Mucosa of descending colon (tissue), 3 donors: ENCODE data around the gene LRP10. TPM values are rescaled to one million over a fixed set of nuclear protein-coding genes. Genes with fewer than 3 reads are reported as not detected.

ENCODE experiments used
- ATAC-seq: fragments of 200-7000 bp; cut with Tn5 transposase; one replicate; pipeline ENCODE4 v1.9.1; 2020; ENCODE audit warnings: mild to moderate bottlenecking, moderate library complexity
- DNase-seq, 3 donors: peaks; one replicate each; pipeline ENCODE4 v3.0.0-alpha.2; 2020
- H3K36me3 ChIP-seq: fragments of 200-600 bp; one replicate; pipeline ENCODE4 v1.8.0; 2021; ENCODE audit warnings: low read depth, mild to moderate bottlenecking
- H3K4me1 ChIP-seq: fragments of 200-600 bp; one replicate; pipeline ENCODE4 v1.8.0; 2021; ENCODE audit warnings: low read depth, mild to moderate bottlenecking
- H3K4me3 ChIP-seq: fragments of 200-600 bp; one replicate; pipeline ENCODE4 v1.8.0; 2021; ENCODE audit warnings: mild to moderate bottlenecking
- H3K9me3 ChIP-seq: fragments of 200-600 bp; one replicate; pipeline ENCODE4 v1.8.0; 2021; ENCODE audit warnings: mild to moderate bottlenecking
- CTCF ChIP-seq: fragments of 200-600 bp; IDR thresholded peaks from one replicate; pipeline ENCODE4 v1.8.0; 2022; ENCODE audit warnings: antibody characterized with exemption, mild to moderate bottlenecking
- intact Hi-C, 2 donors: fragments of 100-400 bp; cut with DNase I in 1 of 2; cut with micrococcal nuclease in 1 of 2; formaldehyde crosslinking; loops; one replicate each; pipeline versions ENCODE4 v1.11.0 to v1.11.1; 2022; cut with DNase I, micrococcal nuclease
- total RNA-seq, 3 donors: library from RNA; stranded (reverse); fragmentation: NEBNext Ultra II Directional in 2 of 3; extraction: Animal tissue kit (Norgen Biotek cat#: 25700) in 2 of 3; gene quantifications; one replicate each; pipeline versions ENCODE4 v1.2.1 to v1.2.4, GENCODE V29; 2021 to 2023
- donor health status: DM: no; HTN: no; CAD: no; lungs with moderate emphysema.
- donor health status: DM: no; HTN: no; CAD: no.
- donor health status: DM: no; HTN: yes; CAD: no.

The LRP10 gene
- total RNA-seq, 3 donors from 2014 or later: 218 to 276 (median 245) TPM

GRCh38 chr14:22861651-22862050, 9.9 kb upstream of the LRP10 start:
- Histone ChIP-seq H3K4me3 (no peak overlapping the region), H3K4me1 (peaks cover 3% of the 10 kb centered on the region), H3K36me3 (no peaks in the 10 kb centered on the region), H3K9me3 (no peaks in the 10 kb centered on the region)
- DNase-seq (no peak), ATAC-seq (no peak)
- intact Hi-C loops: no loop called here
- no peak for TF ChIP-seq CTCF

- TF ChIP-seq CTCF: no peak
- Histone ChIP-seq H3K4me1 (peaks cover 7% of the 10 kb centered on the region), H3K9me3 (no peaks in the 10 kb centered on the region), H3K36me3 (no peaks in the 10 kb centered on the region), H3K4me3 (no peak overlapping the region)
- ATAC-seq (no peak), DNase-seq (no peak)
- intact Hi-C loops: no loop called here
Measured at GRCh38 chr14:22864979-22865378, 6.6 kb upstream of the LRP10 start.

- Histone ChIP-seq H3K9me3 (no peaks in the 10 kb centered on the region), H3K36me3 (no peaks in the 10 kb centered on the region), H3K4me1 (peaks cover 14% of the 10 kb centered on the region), H3K4me3 (no peak overlapping the region)
- no peak for TF ChIP-seq CTCF
- DNase-seq (peak in 2 of 3 donors; percentile 25 to 27), ATAC-seq (peak; percentile 51)
- intact Hi-C loops: no loop called here
Measured at GRCh38 chr14:22865424-22866405, 5.8 kb upstream of the LRP10 start.

- H3K4me1 ChIP-seq: peaks cover 17% of the 10 kb centered on the region
- intact Hi-C loops: no loop called here
- no peak for TF ChIP-seq CTCF
- ATAC-seq (no peak), DNase-seq (no peak)
- H3K4me3 ChIP-seq: no peak overlapping the region
- H3K36me3 ChIP-seq: no peaks in the 10 kb centered on the region
- no peaks in the 10 kb centered on the region for H3K9me3 ChIP-seq
Measured at GRCh38 chr14:22866874-22867273, 4.7 kb upstream of the LRP10 start.

GRCh38 chr14:22870811-22871223, 723 bp upstream of the LRP10 start:
- ATAC-seq (no peak), DNase-seq (no peak)
- intact Hi-C loops: no loop called here
- no peaks in the 10 kb centered on the region for H3K9me3 ChIP-seq
- no peak overlapping the region for H3K4me3 ChIP-seq
- H3K36me3 ChIP-seq: peaks cover 11% of the 10 kb centered on the region
- no peak for TF ChIP-seq CTCF
- peaks cover 28% of the 10 kb centered on the region for H3K4me1 ChIP-seq
